GM18505 (cell line): ENCODE measurements around the gene GTF2A2.

Experiments
- ATAC-seq: cut with Tn5 transposase; IDR thresholded peaks from one replicate; pipeline ENCODE4 v1.9.1; 2021; ENCODE audit not compliant: unreplicated experiment
- POLR2A ChIP-seq: IDR thresholded peaks from 4 replicates; pipeline ENCODE4 v1.6.1; 2011; ENCODE audit warnings: borderline replicate concordance; ENCODE audit not compliant: insufficient read depth, insufficient read length; ENCODE audit errors: extremely low read depth

Gene GTF2A2

GRCh38 chr15:59609730-59610712 lies 47.3 kb downstream of the GTF2A2 start:
- TF ChIP-seq POLR2A = no peak

DNA sequence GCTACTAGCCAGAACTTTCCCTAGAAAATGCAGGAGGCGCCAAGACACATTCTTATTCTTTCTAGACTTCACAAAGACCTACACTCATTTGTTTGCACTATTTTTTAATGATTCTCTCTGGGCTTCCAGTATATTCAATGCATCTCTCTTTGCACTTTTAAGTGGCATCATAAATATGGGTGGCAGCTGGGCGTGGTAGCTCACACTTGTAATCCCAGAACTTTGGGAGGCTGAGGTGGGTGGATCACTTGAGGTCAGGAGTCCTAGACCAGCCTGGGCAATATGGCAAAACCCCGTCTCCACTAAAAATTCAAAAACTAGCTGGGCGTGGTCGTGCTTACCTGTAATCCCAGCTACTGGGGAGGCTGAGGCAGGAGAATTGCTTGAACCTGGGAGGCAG lies 51.3 kb downstream of the GTF2A2 start:
- no peak for ATAC-seq
- TF ChIP-seq POLR2A = no peak

More at GRCh38 chr15:59609730-59610712, 47.3 kb downstream of the GTF2A2 start:
- no peak for ATAC-seq

- ATAC-seq = no peak
- no peak for TF ChIP-seq POLR2A
Observed at GRCh38 chr15:59598461-59598860, 58.9 kb downstream of the GTF2A2 start.

DNA sequence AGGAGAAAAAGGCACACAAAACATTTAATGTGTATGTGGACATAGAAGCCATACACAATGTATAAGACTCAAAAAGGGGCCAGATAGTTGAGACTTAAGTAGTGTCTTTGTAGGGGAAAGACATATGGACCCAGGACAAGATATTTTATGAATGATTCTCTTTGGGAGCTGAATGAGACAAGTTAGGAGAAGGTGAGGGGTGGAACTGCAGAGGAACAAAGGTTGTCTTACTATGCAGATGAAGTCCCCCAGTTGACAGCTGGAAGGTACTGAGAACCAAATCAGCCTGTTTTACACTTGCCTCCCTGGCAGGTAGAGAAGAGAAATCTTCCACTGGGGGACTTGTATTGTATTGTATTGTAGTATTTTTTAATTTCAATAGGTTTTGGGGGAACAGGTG lies 60.7 kb downstream of the GTF2A2 start:
- TF ChIP-seq POLR2A = no peak
- no peak for ATAC-seq

- TF ChIP-seq POLR2A = no peak
- no peak for ATAC-seq
Observed at GRCh38 chr15:59595434-59595915, 61.8 kb downstream of the GTF2A2 start.

- TF ChIP-seq POLR2A = no peak
- ATAC-seq = no peak
Observed at GRCh38 chr15:59594991-59595390, 62.3 kb downstream of the GTF2A2 start.

- no peak for ATAC-seq
- no peak for TF ChIP-seq POLR2A
Observed at GRCh38 chr15:59594493-59594942, 62.8 kb downstream of the GTF2A2 start.

- TF ChIP-seq POLR2A = no peak
- ATAC-seq = no peak
Observed at GRCh38 chr15:59591356-59591755, 66.0 kb downstream of the GTF2A2 start.

GRCh38 chr15:59590027-59590426 lies 67.3 kb downstream of the GTF2A2 start:
- no peak for TF ChIP-seq POLR2A
- ATAC-seq = no peak
